ENCODE data around the gene GARRE1.

The GARRE1 gene

DNA sequence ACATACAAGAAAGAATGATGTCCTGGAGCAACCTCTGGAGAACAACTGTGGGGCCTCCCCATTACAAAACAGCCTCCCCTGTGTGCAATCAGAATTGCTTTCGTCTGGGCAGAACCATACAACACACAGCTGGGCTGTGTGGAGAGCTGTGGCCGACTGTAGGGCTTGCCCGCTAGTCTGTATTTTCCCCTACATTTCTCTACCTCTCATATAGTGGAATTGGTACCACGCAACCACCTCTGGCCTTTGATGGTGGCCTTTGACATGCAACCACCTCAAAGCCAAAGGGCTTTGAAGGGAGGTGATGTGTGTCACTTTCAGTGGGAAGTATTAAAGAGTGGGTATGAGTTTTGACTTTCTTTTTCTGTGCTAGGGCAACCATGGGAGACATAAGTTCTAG is 34.0 kb downstream of the GARRE1 start:
- DNase-seq (ENCODE audit: low read depth in 2 of 2) = no peak

GRCh38 chr19:34291235-34291634 is 36.9 kb downstream of the GARRE1 start:
- no peak for DNase-seq (ENCODE audit: low read depth in 2 of 2)

DNA sequence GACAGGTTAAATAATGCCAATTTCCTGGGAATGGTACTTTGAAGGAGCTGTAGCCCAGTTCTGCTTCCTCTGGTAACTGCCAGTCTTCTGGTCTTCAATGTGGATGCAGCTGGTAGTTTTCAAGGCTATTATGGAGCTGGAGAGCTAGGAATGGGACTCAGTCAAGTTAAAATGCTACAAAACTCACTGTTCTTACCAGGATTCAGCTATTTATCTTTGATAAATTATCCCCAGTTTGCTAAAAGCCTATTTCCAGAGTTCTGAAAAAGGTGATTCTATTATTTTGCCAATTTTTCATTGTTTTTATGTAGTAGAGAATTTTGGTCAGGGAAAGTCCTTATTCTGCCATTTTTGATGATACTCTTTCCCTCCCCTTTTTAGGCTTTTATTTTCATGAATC is 40.7 kb downstream of the GARRE1 start:
- DNase-seq (ENCODE audit: low read depth in 2 of 2) = no peak

GRCh38 chr19:34298891-34299520 is 44.7 kb downstream of the GARRE1 start:
- no peak for DNase-seq (ENCODE audit: low read depth in 2 of 2)

- DNase-seq (ENCODE audit: low read depth in 2 of 2) = no peak
Observed at GRCh38 chr19:34299576-34299975, 45.2 kb downstream of the GARRE1 start.

DNA sequence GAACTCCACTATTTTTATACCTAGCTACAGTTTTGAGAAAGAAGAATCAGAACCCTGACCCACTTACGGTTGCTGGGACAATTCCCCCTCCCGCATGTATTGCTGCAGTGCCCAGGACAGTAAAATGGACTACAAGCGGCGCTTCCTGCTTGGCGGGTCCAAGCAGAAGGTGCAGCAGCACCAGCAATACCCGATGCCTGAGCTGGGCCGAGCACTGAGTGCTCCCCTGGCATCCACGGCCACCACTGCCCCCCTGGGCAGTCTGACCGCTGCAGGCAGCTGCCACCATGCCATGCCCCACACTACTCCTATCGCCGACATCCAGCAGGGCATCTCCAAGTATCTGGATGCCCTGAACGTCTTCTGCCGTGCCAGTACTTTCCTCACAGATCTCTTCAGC is 46.0 kb downstream of the GARRE1 start:
- DNase-seq (ENCODE audit: low read depth in 2 of 2) = no peak

DNA sequence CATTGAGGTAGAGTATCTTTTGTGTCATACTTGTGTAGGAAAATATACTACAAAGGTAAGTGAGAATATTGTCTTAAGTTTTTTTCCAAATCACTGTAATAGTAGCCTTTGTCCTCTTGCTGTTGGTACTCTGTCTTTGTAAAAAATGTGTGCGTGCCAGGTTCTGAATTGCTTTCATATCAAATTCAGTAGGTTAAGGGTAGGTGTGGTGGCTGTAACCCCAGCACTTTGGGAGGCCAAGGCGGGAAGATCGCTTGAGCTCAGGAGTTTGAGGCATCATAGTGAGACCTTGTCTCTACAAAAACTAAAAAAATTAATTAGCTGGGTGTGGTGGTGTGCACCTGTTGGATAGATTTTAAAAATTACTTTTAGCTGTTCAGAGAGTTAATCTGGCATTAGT is 46.6 kb downstream of the GARRE1 start:
- DNase-seq (ENCODE audit: low read depth in 2 of 2) = no peak
